ENCODE data around the gene NFKBIL1. TPM values are rescaled to one million over a fixed set of nuclear protein-coding genes. Genes with fewer than 3 reads are reported as not detected.
A peak's percentile ranks its signal among the peaks of the same experiment; 100 is the strongest.

Gene NFKBIL1
- total and polyA plus RNA-seq, 7 experiments from 2014 or later: 8.7 to 17.2 (median 11.6) TPM

- Histone ChIP-seq H3K9me3 (ENCODE audit: control insufficient read depth in 2 of 3, low read length in 3 of 3) (no peaks in the 10 kb centered on the region), H3K27ac (ENCODE audit: low read depth, low read length) (peak overlapping the region; percentile 97), H3K36me3 (ENCODE audit: control insufficient read depth in 2 of 3, insufficient read depth in 3 of 3, low read length in 3 of 3) (peaks cover 4 to 20% (median 5%) of the 10 kb centered on the region in 3 experiments), H3K4me1 (ENCODE audit: control insufficient read depth in 2 of 2, insufficient read depth in 2 of 2, low read length in 2 of 2) (peaks cover 50 to 55% of the 10 kb centered on the region in 2 donors), H3K27me3 (ENCODE audit: control insufficient read depth in 2 of 2, insufficient read depth in 2 of 2, low read length in 2 of 2) (no peaks in the 10 kb centered on the region), H3K4me3 (ENCODE audit: low read length) (peak overlapping the region; percentile 97)
- Mint-ChIP-seq H3K4me1 (peaks cover 47 to 80% (median 63%) of the 10 kb centered on the region in 7 donors), H3K27me3 (peaks cover 0 to 2% (median 0%) of the 10 kb centered on the region in 5 donors), H3K27ac (peak overlapping the region; percentile 94 to 100 (median 97)), H3K9me3 (no peaks in the 10 kb centered on the region), H3K36me3 (peaks cover 11 to 65% (median 16%) of the 10 kb centered on the region in 5 donors), H3K4me3 (peak overlapping the region; percentile 88 to 100 (median 99))
- ATAC-seq (no peak), DNase-seq (no peak)
- POLR2A ChIA-PET: interaction anchor here (0.6 to 66.4 kb wide), 11 partner anchors 15 to 1390 kb away, joined by 3 to 3078 read pairs (median 5); partner anchors contain the start of genes AIF1, ATP6V1G2, C6orf47 and DDX39B
- intact Hi-C loops (cut with micrococcal nuclease): loop anchor here in 1 of 2 donors (1.0 to 2.0 kb wide), 6 partner anchors 8 to 88 kb away; partner anchors contain the start of gene LTA
- CTCF ChIA-PET: interaction anchor here (0.6 to 18.2 kb wide), 12 partner anchors 10 to 250 kb away, joined by 3 to 687 read pairs (median 6); partner anchors contain the start of genes ATP6V1G2, DDX39B, NCR3 and NFKBIL1
These were observed 33.0 kb downstream of the NFKBIL1 start for GRCh38 chr6:31580438-31580740.

GRCh38 chr6:31580807-31581433 is 33.5 kb downstream of the NFKBIL1 start:
- intact Hi-C loops (cut with micrococcal nuclease): loop anchor here in 1 of 2 donors (1.0 to 2.0 kb wide), 7 partner anchors 9 to 88 kb away; partner anchors contain the start of genes LTA and NFKBIL1
- Mint-ChIP-seq H3K27ac (peak overlapping the region; percentile 94 to 100 (median 97)), H3K36me3 (peaks cover 11 to 59% (median 16%) of the 10 kb centered on the region in 5 donors), H3K27me3 (no peaks in the 10 kb centered on the region), H3K4me1 (peaks cover 47 to 80% (median 63%) of the 10 kb centered on the region in 7 donors), H3K4me3 (peak overlapping the region; percentile 88 to 100 (median 99)), H3K9me3 (peaks cover 0 to 5% (median 0%) of the 10 kb centered on the region in 11 donors)
- DNase-seq: peak; percentile 79 to 96 (median 88)
- peak overlapping the region; percentile 97 for H3K27ac ChIP-seq (ENCODE audit: low read depth, low read length)
- H3K36me3 ChIP-seq (ENCODE audit: control insufficient read depth in 2 of 3, insufficient read depth in 3 of 3, low read length in 3 of 3): peaks cover 4 to 20% (median 5%) of the 10 kb centered on the region in 3 experiments
- H3K27me3 ChIP-seq (ENCODE audit: control insufficient read depth in 2 of 2, insufficient read depth in 2 of 2, low read length in 2 of 2): no peaks in the 10 kb centered on the region
- POLR2A ChIA-PET: interaction anchor here (0.6 to 66.4 kb wide), 15 partner anchors 15 to 1390 kb away, joined by 3 to 3078 read pairs (median 4); partner anchors contain the start of genes AIF1, ATP6V1G2, BAG6 and C6orf47
- H3K4me3 ChIP-seq (ENCODE audit: low read length): peak overlapping the region; percentile 97
- no peaks in the 10 kb centered on the region for H3K9me3 ChIP-seq (ENCODE audit: control insufficient read depth in 2 of 3, low read length in 3 of 3)
- CTCF ChIA-PET: interaction anchor here (0.6 to 18.2 kb wide), 12 partner anchors 10 to 250 kb away, joined by 3 to 687 read pairs (median 8); partner anchors contain the start of genes ATP6V1G2, DDX39B, NCR3 and NFKBIL1
- peaks cover 54 to 60% of the 10 kb centered on the region in 2 donors for H3K4me1 ChIP-seq (ENCODE audit: control insufficient read depth in 2 of 2, insufficient read depth in 2 of 2, low read length in 2 of 2)
- peak; percentile 87 for ATAC-seq

GRCh38 chr6:31581434-31582229 is 34.2 kb downstream of the NFKBIL1 start:
- intact Hi-C loops (cut with micrococcal nuclease): loop anchor here (1.0 to 2.0 kb wide), 7 partner anchors 9 to 89 kb away; partner anchors contain the start of genes NFKBIL1 (in 2 of the 2), LTA (in 1 of the 2), NCR3 (in 1 of the 2) and PRRC2A (in 1 of the 2)
- Mint-ChIP-seq H3K4me1 (peaks cover 43 to 80% (median 65%) of the 10 kb centered on the region in 7 donors), H3K9me3 (peaks cover 0 to 5% (median 0%) of the 10 kb centered on the region in 11 donors), H3K36me3 (peaks cover 11 to 52% (median 16%) of the 10 kb centered on the region in 5 donors), H3K4me3 (peak overlapping the region; percentile 88 to 100 (median 99)), H3K27ac (peak overlapping the region; percentile 94 to 100 (median 97)), H3K27me3 (no peaks in the 10 kb centered on the region)
- peak in 1 of 9 donors; percentile 32 for DNase-seq
- peak overlapping the region; percentile 97 for H3K27ac ChIP-seq (ENCODE audit: low read depth, low read length)
- no peak for ATAC-seq
- CTCF ChIA-PET: interaction anchor here (0.9 to 18.2 kb wide), 13 partner anchors 6 to 88 kb away, joined by 3 to 687 read pairs (median 9); partner anchors contain the start of genes ATP6V1G2, DDX39B, NCR3 and NFKBIL1
- H3K36me3 ChIP-seq (ENCODE audit: control insufficient read depth in 2 of 3, insufficient read depth in 3 of 3, low read length in 3 of 3): peaks cover 4 to 20% (median 5%) of the 10 kb centered on the region in 3 experiments
- no peaks in the 10 kb centered on the region for H3K27me3 ChIP-seq (ENCODE audit: control insufficient read depth in 2 of 2, insufficient read depth in 2 of 2, low read length in 2 of 2)
- peaks cover 61 to 68% of the 10 kb centered on the region in 2 donors for H3K4me1 ChIP-seq (ENCODE audit: control insufficient read depth in 2 of 2, insufficient read depth in 2 of 2, low read length in 2 of 2)
- no peaks in the 10 kb centered on the region for H3K9me3 ChIP-seq (ENCODE audit: control insufficient read depth in 2 of 3, low read length in 3 of 3)
- peak overlapping the region; percentile 97 for H3K4me3 ChIP-seq (ENCODE audit: low read length)
- POLR2A ChIA-PET: interaction anchor here (0.6 to 66.4 kb wide), 18 partner anchors 14 to 1690 kb away, joined by 3 to 3078 read pairs (median 4); partner anchors contain the start of genes AIF1, APOM, ATP6V1G2 and BAG6

- intact Hi-C loops (cut with micrococcal nuclease): loop anchor here (1.0 kb wide), 5 partner anchors 10 to 38 kb away; partner anchors contain the start of genes LTA (in 1 of the 2), NCR3 (in 1 of the 2), NFKBIL1 (in 1 of the 2) and PRRC2A (in 1 of the 2)
- Mint-ChIP-seq H3K36me3 (peaks cover 11 to 51% (median 16%) of the 10 kb centered on the region in 5 donors), H3K27ac (peak within 1 kb of the TSS; percentile 94 to 100 (median 97)), H3K4me1 (peaks cover 43 to 80% (median 65%) of the 10 kb centered on the region in 7 donors), H3K4me3 (peak within 1 kb of the TSS; percentile 88 to 100 (median 99)), H3K27me3 (no peaks in the 10 kb centered on the region), H3K9me3 (peaks cover 0 to 5% (median 0%) of the 10 kb centered on the region in 11 donors)
- peaks cover 63 to 72% of the 10 kb centered on the region in 2 donors for H3K4me1 ChIP-seq (ENCODE audit: control insufficient read depth in 2 of 2, insufficient read depth in 2 of 2, low read length in 2 of 2)
- peaks cover 3 to 18% (median 4%) of the 10 kb centered on the region in 3 experiments for H3K36me3 ChIP-seq (ENCODE audit: control insufficient read depth in 2 of 3, insufficient read depth in 3 of 3, low read length in 3 of 3)
- H3K4me3 ChIP-seq (ENCODE audit: low read length): peak within 1 kb of the TSS; percentile 97
- peak within 1 kb of the TSS; percentile 97 for H3K27ac ChIP-seq (ENCODE audit: low read depth, low read length)
- no peaks in the 10 kb centered on the region for H3K27me3 ChIP-seq (ENCODE audit: control insufficient read depth in 2 of 2, insufficient read depth in 2 of 2, low read length in 2 of 2)
- POLR2A ChIA-PET: interaction anchor here (0.6 to 66.4 kb wide), 24 partner anchors 14 to 1762 kb away, joined by 3 to 3078 read pairs (median 4); partner anchors contain the start of genes ABHD16A, AIF1, APOM and ATP6V1G2
- H3K9me3 ChIP-seq (ENCODE audit: control insufficient read depth in 2 of 3, low read length in 3 of 3): no peaks in the 10 kb centered on the region
- ATAC-seq: peak; percentile 74
- CTCF ChIA-PET: interaction anchor here (0.6 to 18.2 kb wide), 11 partner anchors 7 to 248 kb away, joined by 3 to 687 read pairs (median 14); partner anchors contain the start of genes ATP6V1G2, NCR3, NFKBIL1 and TNF
- DNase-seq: peak; percentile 31 to 87 (median 81)
These were observed 34.8 kb downstream of the NFKBIL1 start, which contains the start of gene LTB for GRCh38 chr6:31582230-31582643. Gene LTB, minus strand, starts transcription at chr6:31582424. Its CDS starts 7 bp downstream, at chr6:31582417.

GRCh38 chr6:31585491-31585890 is 38.1 kb downstream of the NFKBIL1 start:
- peak overlapping the region; percentile 97 for H3K27ac ChIP-seq (ENCODE audit: low read depth, low read length)
- H3K27me3 Mint-ChIP-seq: no peaks in the 10 kb centered on the region
- H3K27me3 ChIP-seq (ENCODE audit: control insufficient read depth in 2 of 2, insufficient read depth in 2 of 2, low read length in 2 of 2): no peaks in the 10 kb centered on the region
- peaks cover 47 to 78% (median 67%) of the 10 kb centered on the region in 7 donors for H3K4me1 Mint-ChIP-seq
- no peaks in the 10 kb centered on the region for H3K9me3 ChIP-seq (ENCODE audit: control insufficient read depth in 2 of 3, low read length in 3 of 3)
- DNase-seq: peak in 7 of 9 donors; percentile 40 to 65 (median 54)
- peaks cover 63 to 67% of the 10 kb centered on the region in 2 donors for H3K4me1 ChIP-seq (ENCODE audit: control insufficient read depth in 2 of 2, insufficient read depth in 2 of 2, low read length in 2 of 2)
- intact Hi-C loops (cut with micrococcal nuclease): no loop called here
- peaks cover 0 to 13% (median 3%) of the 10 kb centered on the region in 3 experiments for H3K36me3 ChIP-seq (ENCODE audit: control insufficient read depth in 2 of 3, insufficient read depth in 3 of 3, low read length in 3 of 3)
- ChIA-PET POLR2A (interaction anchor here (0.6 to 66.4 kb wide), 4 partner anchors 10 to 430 kb away, joined by 3 to 3078 read pairs (median 1543); partner anchors contain the start of genes AIF1, ATP6V1G2, BAG6 and DDX39B), CTCF (interaction anchor here (0.6 to 18.2 kb wide), 5 partner anchors 10 to 35 kb away, joined by 3 to 687 read pairs (median 41); partner anchors contain the start of genes ATP6V1G2, NCR3, NFKBIL1 and TNF)
- peak; percentile 19 for ATAC-seq
- peak overlapping the region; percentile 25 for H3K4me3 ChIP-seq (ENCODE audit: low read length)
- peaks cover 0 to 5% (median 0%) of the 10 kb centered on the region in 11 donors for H3K9me3 Mint-ChIP-seq
- peaks cover 11 to 42% (median 19%) of the 10 kb centered on the region in 5 donors for H3K36me3 Mint-ChIP-seq
- H3K27ac Mint-ChIP-seq: peak overlapping the region; percentile 84 to 100 (median 96)
- peak overlapping the region; percentile 50 to 89 (median 81) for H3K4me3 Mint-ChIP-seq

Measured in naive thymus-derived CD4-positive, alpha-beta T cell (primary cell).